Adrenal gland (tissue), 12 donors: Measurements from ENCODE around the gene ARHGAP35. TPM values are rescaled to one million over a fixed set of nuclear protein-coding genes. Genes with fewer than 3 reads are reported as not detected.

ENCODE experiments used
- DNase-seq, 7 donors: peaks; one replicate each; pipeline ENCODE4 v3.0.0-alpha.2; 2019 to 2020
- H3K27ac ChIP-seq, 5 donors: fragments of 200-600 bp; sonication (generic) in 4 of 5; 1 replicate in 3 of 5; 2 replicates in 2 of 5; pipeline versions ENCODE4 v1.5.1 to v1.8.0; 2016 to 2020; ENCODE audit warnings: mild to moderate bottlenecking in 1 of 5
- H3K27me3 ChIP-seq: fragments of 200-600 bp; 2 replicates; pipeline ENCODE4 v1.8.0; 2021
- H3K36me3 ChIP-seq, 2 donors: fragments of 200-600 bp; replicated peaks in 1 of 2; 1 replicate in 1 of 2; 2 replicates in 1 of 2; pipeline versions ENCODE4 v1.5.1 to v1.8.0; 2018 to 2022
- H3K4me1 ChIP-seq, 2 donors: fragments of 200-600 bp; replicated peaks in 1 of 2; 1 replicate in 1 of 2; 2 replicates in 1 of 2; pipeline versions ENCODE4 v1.5.1 to v1.8.0; 2018 to 2021
- H3K4me3 ChIP-seq, 4 donors: fragments of 200-600 bp; sonication (generic) in 3 of 4; one replicate each; pipeline ENCODE4 v1.5.1; 2016 to 2018
- H3K9me3 ChIP-seq, 3 donors: fragments of 200-600 bp; sonication (generic) in 1 of 3; replicated peaks in 1 of 3; 1 replicate in 2 of 3; 2 replicates in 1 of 3; pipeline versions ENCODE4 v1.5.1 to v1.8.0; 2016 to 2021
- POLR2A ChIP-seq, 2 donors: fragments of 450-650 bp; IDR thresholded peaks; one replicate each; pipeline ENCODE4 v1.6.1; 2017; ENCODE audit warnings: antibody characterized with exemption in 2 of 2, mild to moderate bottlenecking in 2 of 2, moderate library complexity in 1 of 2
- WGBS, 4 donors: extraction: QIAGEN DNeasy Blood & Tissue Kit in 2 of 4; methylation state at CpG; one replicate each; pipeline versions ENCODE4 v1.1.5 to v1.1.7; 2013 to 2017; 5-methylcytosine and 5-hydroxymethylcytosine counted together
- intact Hi-C, 2 donors: fragments of 100-400 bp; cut with DNase I; formaldehyde crosslinking; loops; one replicate each; pipeline versions ENCODE4 v1.14.1 to v1.15.0; 2022 to 2023
- polyA plus RNA-seq, 3 donors: library from polyadenylated mRNA; stranded (reverse); fragments of 200-250 nt in 2 of 3; fragments of 350-450 nt in 1 of 3; fragmentation: Illumina TruSeq in 1 of 3; extraction: RNeasy Lipid Tissue Mini Kit (QIAGEN cat#74804) in 1 of 3; gene quantifications; one replicate each; pipeline ENCODE4 v1.2.3, GENCODE V29; 2013 to 2014
- total RNA-seq, 9 donors: library from RNA; depleted of rRNA in 4 of 9; stranded (reverse); fragments of >200 nt in 4 of 9; fragments of 120-200 nt in 1 of 9; fragmentation: NEBNext Ultra II Directional in 1 of 9; extraction: Animal tissue kit (Norgen Biotek cat#: 25700) in 1 of 9; gene quantifications; one replicate each; pipeline versions ENCODE4 v1.1.0 to v1.2.4, GENCODE V29; 2013 to 2023
- TF ChIP-seq, protein P1 (sequence below), 6 experiments: fragments of 450-650 bp in 4 of 6; fragments of 200-600 bp in 2 of 6; sonication (generic) in 1 of 6; IDR thresholded peaks; 1 replicate in 5 of 6; 2 replicates in 1 of 6; pipeline versions ENCODE4 v1.5.1 to v1.8.0; 2016 to 2021; ENCODE audit warnings: antibody characterized with exemption in 6 of 6, mild to moderate bottlenecking in 2 of 6, moderate library complexity in 1 of 6
- donor health status: healthy with polysubstance abuse.
- donor health status: Bipolar disorder and iron deficiency.
- donor health status: DM: yes; HTN: yes; CAD: no.
- donor health status: DM: no; HTN: no; CAD: no.
- donor health status: DM: no; HTN: no; CAD: no.
- donor health status: DM: yes; HTN: yes; CAD: no.

Gene ARHGAP35
- total and polyA plus RNA-seq, 12 donors = 7.0 to 48.3 (median 38.9) TPM

GRCh38 chr19:46830864-46831263 is 29.9 kb upstream of the ARHGAP35 start:
- no peak overlapping the region for H3K4me3 ChIP-seq
- no peaks in the 10 kb centered on the region for H3K9me3 ChIP-seq
- H3K36me3 ChIP-seq = no peaks in the 10 kb centered on the region
- TF ChIP-seq, protein P1, sequence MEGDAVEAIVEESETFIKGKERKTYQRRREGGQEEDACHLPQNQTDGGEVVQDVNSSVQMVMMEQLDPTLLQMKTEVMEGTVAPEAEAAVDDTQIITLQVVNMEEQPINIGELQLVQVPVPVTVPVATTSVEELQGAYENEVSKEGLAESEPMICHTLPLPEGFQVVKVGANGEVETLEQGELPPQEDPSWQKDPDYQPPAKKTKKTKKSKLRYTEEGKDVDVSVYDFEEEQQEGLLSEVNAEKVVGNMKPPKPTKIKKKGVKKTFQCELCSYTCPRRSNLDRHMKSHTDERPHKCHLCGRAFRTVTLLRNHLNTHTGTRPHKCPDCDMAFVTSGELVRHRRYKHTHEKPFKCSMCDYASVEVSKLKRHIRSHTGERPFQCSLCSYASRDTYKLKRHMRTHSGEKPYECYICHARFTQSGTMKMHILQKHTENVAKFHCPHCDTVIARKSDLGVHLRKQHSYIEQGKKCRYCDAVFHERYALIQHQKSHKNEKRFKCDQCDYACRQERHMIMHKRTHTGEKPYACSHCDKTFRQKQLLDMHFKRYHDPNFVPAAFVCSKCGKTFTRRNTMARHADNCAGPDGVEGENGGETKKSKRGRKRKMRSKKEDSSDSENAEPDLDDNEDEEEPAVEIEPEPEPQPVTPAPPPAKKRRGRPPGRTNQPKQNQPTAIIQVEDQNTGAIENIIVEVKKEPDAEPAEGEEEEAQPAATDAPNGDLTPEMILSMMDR (IDR thresholded peaks at IDR 0.05) = no peak
- no peak for TF ChIP-seq POLR2A (IDR thresholded peaks at IDR 0.05)
- H3K27ac ChIP-seq = no peak overlapping the region
- 89 to 97% (median 93%) methylated on average over 2 of the region's 2 CpGs for WGBS, 4 donors
- intact Hi-C loops = no loop called here
- H3K4me1 ChIP-seq = no peaks in the 10 kb centered on the region
- no peaks in the 10 kb centered on the region for H3K27me3 ChIP-seq
- no peak for DNase-seq

DNA sequence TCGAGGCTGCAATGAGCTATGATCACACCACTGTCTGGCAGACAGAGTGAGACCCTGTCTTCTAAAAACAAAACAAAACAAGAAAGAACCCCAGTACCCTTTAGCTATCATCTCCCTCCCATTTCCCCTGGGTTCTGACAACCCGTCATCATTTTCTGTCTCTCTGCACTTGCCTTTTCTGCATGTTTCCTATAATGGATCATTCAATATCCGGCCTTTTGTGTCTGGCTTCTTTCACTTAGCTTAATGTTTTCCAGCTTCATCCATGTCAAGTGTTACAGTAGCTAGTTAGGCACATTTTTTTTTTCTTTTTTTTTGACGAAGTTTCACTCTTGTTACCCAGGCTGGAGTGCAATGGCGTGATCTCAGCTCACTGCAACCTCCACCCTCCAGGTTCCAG is 26.7 kb upstream of the ARHGAP35 start:
- TF ChIP-seq, protein P1 (IDR thresholded peaks at IDR 0.05) = no peak
- no peak for TF ChIP-seq POLR2A (IDR thresholded peaks at IDR 0.05)
- Histone ChIP-seq H3K4me1 (no peaks in the 10 kb centered on the region), H3K27ac (no peak overlapping the region), H3K9me3 (no peaks in the 10 kb centered on the region), H3K36me3 (peaks cover 0 to 13% of the 10 kb centered on the region in 2 donors), H3K4me3 (no peak overlapping the region), H3K27me3 (no peaks in the 10 kb centered on the region)
- intact Hi-C loops = no loop called here
- WGBS, 4 donors = 76 to 89% (median 85%) methylated on average over 5 of the region's 5 CpGs
- DNase-seq = no peak

GRCh38 chr19:46834984-46835383 is 25.8 kb upstream of the ARHGAP35 start:
- H3K9me3 ChIP-seq = no peaks in the 10 kb centered on the region
- H3K27me3 ChIP-seq = no peaks in the 10 kb centered on the region
- no peak overlapping the region for H3K4me3 ChIP-seq
- TF ChIP-seq, protein P1 (IDR thresholded peaks at IDR 0.05) = no peak
- H3K4me1 ChIP-seq = no peaks in the 10 kb centered on the region
- WGBS, 4 donors = 91 to 93% (median 92%) methylated on average over 6 of the region's 6 CpGs
- H3K36me3 ChIP-seq = peaks cover 0 to 20% of the 10 kb centered on the region in 2 donors
- H3K27ac ChIP-seq = no peak overlapping the region
- no peak for DNase-seq
- intact Hi-C loops = loop anchor here in 1 of 2 donors (5.0 kb wide), 1 partner anchor 78 kb away; no protein-coding TSS in a partner anchor

- intact Hi-C loops = loop anchor here in 1 of 2 donors (5.0 kb wide), 1 partner anchor 81 kb away; no protein-coding TSS in a partner anchor
- 71 to 89% (median 79%) methylated on average over 5 to 20 of the region's 20 CpGs for WGBS, 4 donors
- Histone ChIP-seq H3K36me3 (peaks cover 0 to 35% of the 10 kb centered on the region in 2 donors), H3K9me3 (no peaks in the 10 kb centered on the region), H3K4me3 (no peak overlapping the region), H3K4me1 (peaks cover 0 to 17% of the 10 kb centered on the region in 2 donors), H3K27ac (no peak overlapping the region), H3K27me3 (no peaks in the 10 kb centered on the region)
- DNase-seq = no peak
- TF ChIP-seq, protein P1 (IDR thresholded peaks at IDR 0.05) = no peak
- no peak for TF ChIP-seq POLR2A (IDR thresholded peaks at IDR 0.05)
Observed at GRCh38 chr19:46838160-46838559, 22.6 kb upstream of the ARHGAP35 start.
